Measurements from ENCODE around the gene RND3. TPM values are rescaled to one million over a fixed set of nuclear protein-coding genes. Genes with fewer than 3 reads are reported as not detected.

The RND3 gene
- total and polyA plus RNA-seq, 2 of the 13 experiments (the other 11 are each of a cell fraction or from before 2014, with no cell fraction given), result 0.13 to 0.42 TPM

DNA sequence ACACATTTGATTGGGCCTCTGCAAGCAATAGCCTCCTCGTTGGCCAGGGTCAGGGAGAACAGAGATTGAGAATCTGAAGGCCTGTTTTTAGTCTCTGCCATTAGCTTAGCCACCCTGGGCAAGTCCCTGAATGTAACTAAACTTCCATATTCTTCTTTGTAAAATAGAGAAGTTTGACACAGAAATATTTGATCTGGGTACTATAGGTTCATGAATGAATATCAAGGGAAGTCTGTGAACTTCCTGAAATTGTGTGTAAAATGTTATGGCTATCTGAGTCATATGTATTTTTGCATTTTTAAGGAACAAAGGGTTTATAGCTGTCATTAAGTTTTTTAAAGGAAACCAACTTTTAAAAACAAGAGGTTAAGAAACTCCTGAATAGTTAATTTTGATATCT lies 23.2 kb downstream of the RND3 start:
- CTCF ChIA-PET (ENCODE audit: low intra/inter-chr PET ratio, low total read pairs), result no interaction called here
- no peak overlapping the region for H3K4me2 ChIP-seq (ENCODE audit: low read depth, low read length)
- no peak for FAIRE-seq

More for the DNA sequence above, 23.2 kb downstream of the RND3 start:
- Histone ChIP-seq H2AFZ (ENCODE audit: low read length) (no peak overlapping the region), H3K9me3 (ENCODE audit: low read length) (0 out of 2 replicates have a peak, but pooled peaks cover 2% of the 10 kb centered on the region), H4K20me1 (ENCODE audit: insufficient read depth, low read length) (no peaks in the 10 kb centered on the region), H3K9ac (ENCODE audit: insufficient read depth, low read depth, low read length) (no peak overlapping the region), H3K27ac (ENCODE audit: extremely low read length, insufficient read depth, low read length) (no peak overlapping the region), H3K79me2 (ENCODE audit: insufficient read depth, low read length) (no peaks in the 10 kb centered on the region), H3K4me3 (replicated peaks in 1 of 3; ENCODE audit: insufficient read depth in 1 of 3, low read depth in 2 of 3, low read length in 3 of 3) (no peak overlapping the region), H3K27me3 (ENCODE audit: control insufficient read depth in 1 of 2, insufficient read depth in 2 of 2, low read length in 2 of 2) (no peaks in the 10 kb centered on the region), H3K4me1 (ENCODE audit: insufficient read depth, low read length) (no peaks in the 10 kb centered on the region), H3K36me3 (replicated peaks in 1 of 2; ENCODE audit: control insufficient read depth in 1 of 2, insufficient read depth in 2 of 2, low read length in 2 of 2) (no peaks in the 10 kb centered on the region)
- no peak for DNase-seq (ENCODE audit: low spot score)
- no peak for ATAC-seq
- no TSS peak for BruUV-seq (replicated peaks)
- intact Hi-C loops (cut with micrococcal nuclease; ENCODE audit: unreplicated experiment) (no loop called here), in situ Hi-C loops (cut with HindIII; ENCODE audit: extremely low pct_ligation_motif_present, low pct_unique_long_range_greater_than_20kb) (no loop called here)
- WGBS (ENCODE audit: low lambda C conversion rate), result 0% methylated on average over 1 of the region's 1 CpG
- POLR2A ChIA-PET, result no interaction called here
- TF ChIP-seq, protein P1, sequence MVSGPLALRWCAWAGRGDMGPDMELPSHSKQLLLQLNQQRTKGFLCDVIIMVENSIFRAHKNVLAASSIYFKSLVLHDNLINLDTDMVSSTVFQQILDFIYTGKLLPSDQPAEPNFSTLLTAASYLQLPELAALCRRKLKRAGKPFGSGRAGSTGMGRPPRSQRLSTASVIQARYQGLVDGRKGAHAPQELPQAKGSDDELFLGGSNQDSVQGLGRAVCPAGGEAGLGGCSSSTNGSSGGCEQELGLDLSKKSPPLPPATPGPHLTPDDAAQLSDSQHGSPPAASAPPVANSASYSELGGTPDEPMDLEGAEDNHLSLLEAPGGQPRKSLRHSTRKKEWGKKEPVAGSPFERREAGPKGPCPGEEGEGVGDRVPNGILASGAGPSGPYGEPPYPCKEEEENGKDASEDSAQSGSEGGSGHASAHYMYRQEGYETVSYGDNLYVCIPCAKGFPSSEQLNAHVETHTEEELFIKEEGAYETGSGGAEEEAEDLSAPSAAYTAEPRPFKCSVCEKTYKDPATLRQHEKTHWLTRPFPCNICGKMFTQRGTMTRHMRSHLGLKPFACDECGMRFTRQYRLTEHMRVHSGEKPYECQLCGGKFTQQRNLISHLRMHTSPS (CRISPR knock-in tag; IDR thresholded peaks at IDR 0.05; ENCODE audit: low read depth), result no peak
- TF ChIP-seq GLI4 (CRISPR knock-in tag; IDR thresholded peaks at IDR 0.05; ENCODE audit: borderline replicate concordance), result no peak
- TF ChIP-seq MYPOP (CRISPR knock-in tag; IDR thresholded peaks at IDR 0.05), result no peak
- TF ChIP-seq ZFP82 (CRISPR knock-in tag; IDR thresholded peaks at IDR 0.05; ENCODE audit: borderline replicate concordance), result no peak
- TF ChIP-seq SIN3B (IDR thresholded peaks at IDR 0.05; ENCODE audit: low read length), result no peak
- TF ChIP-seq ZNF670 (CRISPR knock-in tag; IDR thresholded peaks at IDR 0.05; ENCODE audit: borderline replicate concordance), result no peak
- no peak for TF ChIP-seq MTF2 (CRISPR knock-in tag; IDR thresholded peaks at IDR 0.05; ENCODE audit: borderline replicate concordance)
- no peak for TF ChIP-seq ZNF615 (CRISPR knock-in tag; IDR thresholded peaks at IDR 0.05; ENCODE audit: borderline replicate concordance)
- no peak for TF ChIP-seq RAD21 (CRISPR knock-in tag; IDR thresholded peaks at IDR 0.05)
- TF ChIP-seq ZNF577 (CRISPR knock-in tag; IDR thresholded peaks at IDR 0.05; ENCODE audit: borderline replicate concordance, low read depth), result no peak
- TF ChIP-seq NR2F6 (IDR thresholded peaks at IDR 0.05), result no peak
- no peak for TF ChIP-seq NR2F6 (CRISPR knock-in tag; IDR thresholded peaks at IDR 0.05)
- TF ChIP-seq SKI (IDR thresholded peaks at IDR 0.05; ENCODE audit: partially characterized antibody), result no peak
- TF ChIP-seq, protein P2, sequence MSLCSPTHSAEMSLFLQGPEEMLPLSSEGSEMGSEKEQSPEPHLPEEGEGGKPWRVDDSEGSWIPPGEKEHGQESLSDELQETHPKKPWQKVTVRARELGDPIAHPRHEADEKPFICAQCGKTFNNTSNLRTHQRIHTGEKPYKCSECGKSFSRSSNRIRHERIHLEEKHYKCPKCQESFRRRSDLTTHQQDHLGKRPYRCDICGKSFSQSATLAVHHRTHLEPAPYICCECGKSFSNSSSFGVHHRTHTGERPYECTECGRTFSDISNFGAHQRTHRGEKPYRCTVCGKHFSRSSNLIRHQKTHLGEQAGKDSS (CRISPR knock-in tag; IDR thresholded peaks at IDR 0.05; ENCODE audit: borderline replicate concordance, low read depth), result no peak
- TF ChIP-seq IRF9 (CRISPR knock-in tag; IDR thresholded peaks at IDR 0.05; ENCODE audit: borderline replicate concordance), result no peak

Data from HepG2 (cell line).